ENCODE measurements around the gene TPM4. TPM values are rescaled to one million over a fixed set of nuclear protein-coding genes. Genes with fewer than 3 reads are reported as not detected.

TPM4 gene
- total RNA-seq, 1 experiment from 2014 or later = 307 TPM

DNA sequence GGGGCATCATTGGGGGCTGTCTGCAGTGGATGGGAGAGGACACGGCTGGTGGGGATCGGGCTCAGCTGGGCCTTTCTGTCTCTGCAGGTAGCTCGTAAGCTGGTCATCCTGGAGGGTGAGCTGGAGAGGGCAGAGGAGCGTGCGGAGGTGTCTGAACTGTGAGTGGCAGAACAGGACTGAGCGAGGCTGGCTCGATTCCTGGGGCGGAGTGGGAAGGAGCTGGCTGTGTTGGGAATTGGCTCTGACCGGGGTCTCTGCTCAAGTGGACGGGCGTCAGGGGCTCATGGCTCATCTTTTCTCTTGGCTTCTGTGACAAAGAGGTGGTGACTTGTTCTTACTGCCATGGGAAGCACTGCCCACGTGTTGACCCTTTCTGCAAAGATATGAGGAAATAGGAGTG, 11.6 kb downstream of the TPM4 start:
- intact Hi-C loops (cut with micrococcal nuclease; ENCODE audit: unreplicated experiment) = no loop called here
- peaks cover 81% of the 10 kb centered on the region for H3K4me1 ChIP-seq (replicated peaks; ENCODE audit: insufficient read depth)
- no peaks in the 10 kb centered on the region for H3K27me3 ChIP-seq (ENCODE audit: insufficient read depth, low read depth)
- H3K9me3 ChIP-seq (ENCODE audit: insufficient read depth, low read depth) = no peaks in the 10 kb centered on the region
- H3K9me2 ChIP-seq (ENCODE audit: insufficient read depth) = no peaks in the 10 kb centered on the region
- peak overlapping the region; percentile 70 for H3K4me2 ChIP-seq
- peaks cover 97% of the 10 kb centered on the region for H3F3A ChIP-seq (ENCODE audit: insufficient read depth, low read depth)
- H3K27ac ChIP-seq = peak overlapping the region; percentile 80
- peaks cover 57% of the 10 kb centered on the region for H3K79me2 ChIP-seq (ENCODE audit: low read depth)
- no peak overlapping the region for H2AFZ ChIP-seq
- peaks cover 6% of the 10 kb centered on the region; the same call in 1 of the 2 replicates for H4K20me1 ChIP-seq (ENCODE audit: insufficient read depth)
- TF ChIP-seq, protein P1, sequence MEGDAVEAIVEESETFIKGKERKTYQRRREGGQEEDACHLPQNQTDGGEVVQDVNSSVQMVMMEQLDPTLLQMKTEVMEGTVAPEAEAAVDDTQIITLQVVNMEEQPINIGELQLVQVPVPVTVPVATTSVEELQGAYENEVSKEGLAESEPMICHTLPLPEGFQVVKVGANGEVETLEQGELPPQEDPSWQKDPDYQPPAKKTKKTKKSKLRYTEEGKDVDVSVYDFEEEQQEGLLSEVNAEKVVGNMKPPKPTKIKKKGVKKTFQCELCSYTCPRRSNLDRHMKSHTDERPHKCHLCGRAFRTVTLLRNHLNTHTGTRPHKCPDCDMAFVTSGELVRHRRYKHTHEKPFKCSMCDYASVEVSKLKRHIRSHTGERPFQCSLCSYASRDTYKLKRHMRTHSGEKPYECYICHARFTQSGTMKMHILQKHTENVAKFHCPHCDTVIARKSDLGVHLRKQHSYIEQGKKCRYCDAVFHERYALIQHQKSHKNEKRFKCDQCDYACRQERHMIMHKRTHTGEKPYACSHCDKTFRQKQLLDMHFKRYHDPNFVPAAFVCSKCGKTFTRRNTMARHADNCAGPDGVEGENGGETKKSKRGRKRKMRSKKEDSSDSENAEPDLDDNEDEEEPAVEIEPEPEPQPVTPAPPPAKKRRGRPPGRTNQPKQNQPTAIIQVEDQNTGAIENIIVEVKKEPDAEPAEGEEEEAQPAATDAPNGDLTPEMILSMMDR (conservative IDR thresholded peaks at IDR 0.05) = no peak
- TF ChIP-seq EZH2 (IDR thresholded peaks at IDR 0.05; ENCODE audit: low read depth) = no peak
- CTCF ChIA-PET = no interaction called here
- BruUV-seq (replicated peaks) = no TSS peak
- no peak for DNase-seq
- POLR2A ChIA-PET (ENCODE audit: unreplicated experiment) = no interaction called here
- H3K36me3 ChIP-seq (ENCODE audit: low read depth) = peaks cover 81% of the 10 kb centered on the region
- no peak overlapping the region for H3K4me3 ChIP-seq

DNA sequence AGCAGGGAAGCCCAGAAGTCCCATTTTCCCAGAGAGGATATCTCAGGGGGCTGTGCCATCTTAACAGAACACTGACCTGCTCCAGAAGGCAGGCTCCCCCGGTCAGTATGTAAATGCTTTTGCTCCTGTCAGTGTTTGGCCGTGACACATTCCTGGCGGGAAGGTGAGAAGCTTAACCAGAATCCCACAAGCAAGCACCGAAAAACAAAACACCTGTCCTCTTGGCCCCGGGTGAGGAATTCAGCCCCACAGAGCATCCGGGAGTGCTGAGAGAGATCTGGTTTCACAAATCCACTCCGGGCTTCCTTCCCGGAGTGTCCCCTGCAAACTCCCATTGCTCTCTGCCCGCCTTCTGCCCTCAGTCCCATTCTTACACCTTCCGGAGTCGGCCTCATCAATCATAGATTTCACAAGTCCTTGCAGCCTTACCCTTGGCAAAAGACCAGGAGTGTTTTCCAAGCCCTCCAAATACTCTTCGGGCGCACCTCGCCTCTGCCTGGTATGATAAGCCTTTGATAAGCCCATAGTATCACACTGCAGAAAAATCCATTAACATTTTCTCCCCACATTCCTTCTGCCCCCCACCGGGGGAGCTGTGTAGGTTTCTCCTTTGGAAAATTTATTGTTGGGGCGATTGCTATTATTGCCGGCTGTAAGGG, 12.2 kb downstream of the TPM4 start:
- Histone ChIP-seq H3K79me2 (ENCODE audit: low read depth) (peaks cover 52% of the 10 kb centered on the region), H3K4me3 (peak overlapping the region; percentile 17; the same call in 1 of the 2 replicates), H3K9me2 (ENCODE audit: insufficient read depth) (no peaks in the 10 kb centered on the region), H3K27me3 (ENCODE audit: insufficient read depth, low read depth) (no peaks in the 10 kb centered on the region), H4K20me1 (ENCODE audit: insufficient read depth) (peaks cover 6% of the 10 kb centered on the region; the same call in 1 of the 2 replicates), H3F3A (ENCODE audit: insufficient read depth, low read depth) (peaks cover 97% of the 10 kb centered on the region), H3K4me1 (replicated peaks; ENCODE audit: insufficient read depth) (peaks cover 86% of the 10 kb centered on the region), H3K4me2 (peak overlapping the region; percentile 70), H3K36me3 (ENCODE audit: low read depth) (peaks cover 80% of the 10 kb centered on the region), H2AFZ (no peak overlapping the region), H3K27ac (peak overlapping the region; percentile 80), H3K9me3 (ENCODE audit: insufficient read depth, low read depth) (no peaks in the 10 kb centered on the region)
- no peak for TF ChIP-seq EZH2 (IDR thresholded peaks at IDR 0.05; ENCODE audit: low read depth)
- TF ChIP-seq, protein P1 (conservative IDR thresholded peaks at IDR 0.05) = peak; percentile 37; the same call in 1 of the 2 replicates
- BruUV-seq (replicated peaks) = no TSS peak
- intact Hi-C loops (cut with micrococcal nuclease; ENCODE audit: unreplicated experiment) = no loop called here
- peak; percentile 33 to 96 for DNase-seq
- CTCF ChIA-PET = no interaction called here
- POLR2A ChIA-PET (ENCODE audit: unreplicated experiment) = interaction anchor here (0.6 to 0.8 kb wide), 2 partner anchors 252 to 448 kb away, joined by 5 to 8 read pairs; partner anchors contain the start of gene CYP4F3

DNA sequence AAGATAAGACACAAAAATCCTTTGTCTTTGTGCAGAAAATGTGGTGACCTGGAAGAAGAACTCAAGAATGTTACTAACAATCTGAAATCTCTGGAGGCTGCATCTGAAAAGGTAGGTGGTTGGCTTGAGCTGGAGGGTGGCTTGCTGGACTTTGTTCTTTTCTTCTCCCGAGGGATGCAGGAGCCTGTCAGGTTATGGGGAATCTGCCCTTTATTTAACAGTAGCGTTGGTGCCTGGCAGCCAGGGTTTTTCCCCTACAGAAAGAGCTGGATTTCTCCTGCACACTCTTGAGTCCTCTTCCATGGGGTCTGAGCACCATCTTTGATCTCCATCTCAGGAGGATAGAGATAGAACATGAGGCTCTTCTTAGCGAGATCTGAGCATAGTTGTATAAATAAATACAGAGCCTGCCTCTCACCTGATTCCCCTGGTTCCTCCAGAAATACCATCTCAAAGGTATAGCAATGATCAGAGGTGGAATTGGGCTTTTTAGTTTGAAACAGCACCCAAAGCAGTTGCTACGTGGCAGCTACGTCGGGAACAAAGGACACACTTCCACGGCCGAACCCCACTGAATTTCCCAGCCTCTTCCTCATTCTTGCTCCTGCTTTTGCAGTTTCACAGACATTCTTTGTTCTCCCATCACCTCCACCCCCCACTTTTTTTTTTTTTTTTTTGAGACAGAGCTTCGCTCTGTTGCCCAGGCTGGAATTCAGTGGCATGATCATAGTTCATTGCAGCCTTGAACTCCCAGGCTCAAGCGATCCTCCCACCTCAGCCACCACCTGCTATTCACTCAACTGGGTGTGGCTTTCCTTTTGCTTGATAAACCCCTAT, 12.9 kb downstream of the TPM4 start:
- H3K9me2 ChIP-seq (ENCODE audit: insufficient read depth) = no peaks in the 10 kb centered on the region
- intact Hi-C loops (cut with micrococcal nuclease; ENCODE audit: unreplicated experiment) = no loop called here
- H3K4me1 ChIP-seq (replicated peaks; ENCODE audit: insufficient read depth) = peaks cover 92% of the 10 kb centered on the region
- H4K20me1 ChIP-seq (ENCODE audit: insufficient read depth) = peaks cover 4% of the 10 kb centered on the region; the same call in 1 of the 2 replicates
- ChIA-PET POLR2A (ENCODE audit: unreplicated experiment) (interaction anchor here (0.6 to 0.8 kb wide), 2 partner anchors 253 to 448 kb away, joined by 5 to 8 read pairs; partner anchors contain the start of gene CYP4F3), CTCF (interaction anchor here (0.7 kb wide), 1 partner anchor 74 kb away, joined by 9 read pairs; no protein-coding TSS in a partner anchor)
- H3K27ac ChIP-seq = peak overlapping the region; percentile 80
- H3K36me3 ChIP-seq (ENCODE audit: low read depth) = peaks cover 72% of the 10 kb centered on the region
- no peak overlapping the region for H2AFZ ChIP-seq
- H3K4me2 ChIP-seq = peak overlapping the region; percentile 70
- BruUV-seq (replicated peaks) = TSS peak; percentile 1
- no peaks in the 10 kb centered on the region for H3K27me3 ChIP-seq (ENCODE audit: insufficient read depth, low read depth)
- TF ChIP-seq, protein P1 (conservative IDR thresholded peaks at IDR 0.05) = peak; percentile 14; the same call in 1 of the 2 replicates
- no peak for TF ChIP-seq EZH2 (IDR thresholded peaks at IDR 0.05; ENCODE audit: low read depth)
- H3K79me2 ChIP-seq (ENCODE audit: low read depth) = peaks cover 45% of the 10 kb centered on the region
- H3K4me3 ChIP-seq = peak overlapping the region; percentile 17; the same call in 1 of the 2 replicates
- H3F3A ChIP-seq (ENCODE audit: insufficient read depth, low read depth) = peaks cover 97% of the 10 kb centered on the region
- no peak for DNase-seq
- no peaks in the 10 kb centered on the region for H3K9me3 ChIP-seq (ENCODE audit: insufficient read depth, low read depth)

Measured in PC-9 (cell line).